GM12891 (cell line): ENCODE results near the gene TRANK1.
"Not testable (repeated sequence)": the region's sequence is repeated elsewhere in the genome, so short reads cannot be mapped to it uniquely, and the experiment has no call there.

ENCODE experiments used
- DNase-seq: peaks from one replicate; pipeline ENCODE4 v3.0.0; 2011; ENCODE audit warnings: low spot score; ENCODE audit not compliant: insufficient read length
- FAIRE-seq: peaks from 2 replicates; lab custom pipeline; 2011; peaks lifted over from hg19 to GRCh38; lab: Jason Lieb, UNC
- PAX5 ChIP-seq: IDR thresholded peaks from 2 replicates; pipeline ENCODE4 v1.6.1; 2011; ENCODE audit warnings: low read length, moderate library complexity, mild to moderate bottlenecking; ENCODE audit not compliant: insufficient read depth, severe bottlenecking
- POLR2A ChIP-seq: IDR thresholded peaks from 2 replicates; pipeline ENCODE4 v1.6.1; 2011; ENCODE audit warnings: low read depth, low read length, control low read depth
- POLR2AphosphoS5 ChIP-seq: IDR thresholded peaks from 2 replicates; pipeline ENCODE4 v1.6.1; 2011; ENCODE audit warnings: low read depth, low read length, control low read depth
- POU2F2 ChIP-seq: IDR thresholded peaks from 2 replicates; pipeline ENCODE4 v1.6.1; 2011; ENCODE audit warnings: low read depth, mild to moderate bottlenecking, control low read depth, low read length, moderate library complexity
- SPI1 ChIP-seq: IDR thresholded peaks from 2 replicates; pipeline ENCODE4 v1.6.1; 2011; ENCODE audit warnings: low read depth, low read length, control low read depth
- TAF1 ChIP-seq: IDR thresholded peaks from 2 replicates; pipeline ENCODE4 v1.6.1; 2011; ENCODE audit warnings: low read depth, low read length, control low read depth

Gene TRANK1

DNA sequence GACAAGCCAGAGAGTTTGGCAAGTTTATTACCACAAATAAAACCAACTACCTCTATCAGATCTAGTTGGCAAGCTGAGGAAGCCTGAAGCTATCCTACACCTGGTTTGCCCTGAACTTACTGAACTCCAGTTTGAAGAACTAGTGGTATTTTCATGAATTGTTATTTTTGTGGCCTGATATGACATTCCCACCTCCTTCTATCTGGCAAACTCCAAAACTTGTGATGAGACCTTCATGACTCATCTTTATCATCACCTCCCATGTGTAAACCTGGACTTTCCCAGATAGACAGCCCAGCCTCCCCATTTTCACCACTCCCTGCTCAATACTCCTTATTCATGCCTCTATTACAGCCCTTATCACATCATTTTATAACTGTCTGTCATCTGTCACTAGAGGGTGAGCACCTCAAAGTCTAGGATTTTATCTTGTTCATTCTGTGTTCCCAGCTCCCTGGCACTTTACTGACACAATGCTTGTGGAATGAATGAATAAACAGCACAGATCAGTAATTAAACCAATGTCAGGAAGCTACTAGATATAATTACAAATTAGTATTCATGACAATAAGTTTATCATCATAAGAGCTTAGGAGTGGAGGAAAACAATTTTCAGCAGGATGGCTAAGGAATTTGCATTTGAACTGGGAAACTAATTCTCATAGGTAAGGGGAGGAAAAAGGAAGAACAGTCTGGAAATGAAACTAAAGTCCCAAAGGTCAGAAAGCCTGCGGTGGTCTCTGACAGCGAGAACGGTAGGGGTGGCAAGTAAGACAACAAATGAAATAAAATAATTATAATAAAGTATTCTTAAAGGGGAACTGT, 13.2 kb upstream of the TRANK1 start:
- DNase-seq, result no peak
- no peak for FAIRE-seq
- TF ChIP-seq POU2F2, result no peak
- TF ChIP-seq PAX5, result no peak
- TF ChIP-seq POLR2A, result no peak
- no peak for TF ChIP-seq SPI1
- TF ChIP-seq POLR2AphosphoS5, result no peak
- no peak for TF ChIP-seq TAF1

DNA sequence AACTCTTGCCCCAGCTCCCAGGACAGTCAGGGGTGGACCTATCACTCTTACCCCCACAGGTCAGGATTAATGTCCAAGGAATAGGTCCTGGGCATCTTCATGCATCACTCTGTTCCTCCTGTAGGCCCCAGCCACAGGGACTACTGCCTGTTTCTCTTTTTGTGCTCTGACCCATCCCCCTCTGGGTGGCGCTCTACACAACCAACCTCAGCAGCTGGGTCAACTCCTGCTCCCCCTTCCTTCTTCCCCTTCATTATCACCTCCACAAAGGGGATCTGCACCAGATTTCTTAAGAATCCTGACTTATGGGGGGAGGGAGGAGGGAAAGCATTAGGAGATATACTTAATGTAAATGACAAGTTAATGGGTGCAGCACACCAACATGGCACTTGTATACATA, 12.2 kb upstream of the TRANK1 start:
- FAIRE-seq (no peak), DNase-seq (no peak)
- TF ChIP-seq POLR2A, result no peak
- no peak for TF ChIP-seq POU2F2
- no peak for TF ChIP-seq SPI1
- TF ChIP-seq POLR2AphosphoS5, result no peak
- TF ChIP-seq PAX5, result no peak
- no peak for TF ChIP-seq TAF1

- TF ChIP-seq POLR2AphosphoS5 (no peak), SPI1 (no peak), POLR2A (no peak), PAX5 (no peak), POU2F2 (no peak), TAF1 (no peak)
- DNase-seq, result no peak
- FAIRE-seq, result no peak
Observed at GRCh38 chr3:36956155-36956554, 11.3 kb upstream of the TRANK1 start.

- DNase-seq (no peak), FAIRE-seq (no peak)
- TF ChIP-seq SPI1 (no peak), TAF1 (no peak), POLR2A (no peak), PAX5 (no peak), POU2F2 (no peak), POLR2AphosphoS5 (no peak)
Observed at GRCh38 chr3:36954452-36955134, 9.7 kb upstream of the TRANK1 start.

DNA sequence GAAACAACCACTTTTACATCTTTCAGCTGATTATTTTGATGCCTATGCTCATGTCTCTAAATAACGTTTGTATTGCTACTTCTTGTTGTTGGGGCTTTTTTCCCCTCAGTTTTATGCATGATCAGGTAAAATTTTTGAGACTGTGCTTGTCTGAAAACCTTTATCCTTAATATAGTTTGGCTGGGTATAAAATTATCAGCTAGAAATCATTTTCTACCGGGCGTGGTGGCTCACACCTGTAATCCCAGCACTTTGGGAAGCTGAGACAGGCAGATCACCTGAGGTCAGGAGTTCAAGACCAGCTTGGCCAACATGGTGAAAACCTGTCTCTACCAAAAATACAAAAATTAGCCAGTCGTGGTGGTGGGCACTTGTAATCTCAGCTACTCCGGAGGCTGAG, 3.0 kb upstream of the TRANK1 start:
- not testable (repeated sequence) for FAIRE-seq, DNase-seq

- DNase-seq (no peak), FAIRE-seq (no peak)
- no peak for TF ChIP-seq PAX5
- TF ChIP-seq POLR2A, result no peak
- TF ChIP-seq POLR2AphosphoS5, result no peak
- TF ChIP-seq TAF1, result no peak
- no peak for TF ChIP-seq POU2F2
- no peak for TF ChIP-seq SPI1
Observed at GRCh38 chr3:36945333-36945980, 603 bp upstream of the TRANK1 start.

GRCh38 chr3:36944012-36944640, 728 bp downstream of the TRANK1 start:
- TF ChIP-seq SPI1, result no peak
- no peak for TF ChIP-seq TAF1
- no peak for TF ChIP-seq POLR2AphosphoS5
- no peak for TF ChIP-seq POU2F2
- TF ChIP-seq POLR2A, result no peak
- TF ChIP-seq PAX5, result no peak
- FAIRE-seq (peak; percentile 5), DNase-seq (peak; percentile 57)

DNA sequence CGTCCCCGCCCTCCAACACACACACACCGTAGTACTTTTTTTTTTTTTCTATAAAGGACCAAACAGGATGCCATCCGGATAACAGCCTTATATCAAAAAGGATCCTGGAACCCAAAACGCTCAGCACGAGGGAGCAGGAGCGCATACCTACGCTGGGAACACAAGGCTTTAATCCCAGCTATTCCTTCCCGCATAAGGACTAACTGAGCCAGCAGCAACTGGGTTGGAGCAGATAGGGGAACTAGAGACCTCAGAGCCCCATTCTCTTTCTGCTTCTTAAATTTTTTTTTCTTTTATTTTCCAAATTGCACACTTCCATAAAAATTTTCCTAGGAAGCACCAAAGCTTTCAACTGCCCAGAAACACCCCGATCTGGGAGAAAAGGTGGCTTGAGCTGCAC, 1.3 kb downstream of the TRANK1 start:
- TF ChIP-seq POLR2AphosphoS5 (no peak), TAF1 (no peak)
- DNase-seq, result no peak
- no peak for FAIRE-seq

GRCh38 chr3:36942638-36943248, 2.1 kb downstream of the TRANK1 start:
- DNase-seq, result no peak
- TF ChIP-seq POU2F2 (no peak), POLR2A (no peak), POLR2AphosphoS5 (no peak), SPI1 (no peak), TAF1 (no peak), PAX5 (no peak)
- no peak for FAIRE-seq
